HCT116 (cell line): ENCODE results near the gene RAP1GAP2. TPM values are rescaled to one million over a fixed set of nuclear protein-coding genes. Genes with fewer than 3 reads are reported as not detected.
"Not testable (repeated sequence)": the region's sequence is repeated elsewhere in the genome, so short reads cannot be mapped to it uniquely, and the experiment has no call there.

Experiments
- ATAC-seq: fragments of 200-7000 bp; cut with Tn5 transposase; 2 replicates; pipeline ENCODE4 v1.9.1; 2020; ENCODE audit warnings: mild to moderate bottlenecking, moderate library complexity
- BruUV-seq: library from RNA; stranded (reverse); fragments of 400-500 nt; replicated peaks from 2 replicates; lab custom pipeline; 2021; lab: Mats Ljungman, UMichigan
- CTCF ChIA-PET: fragments of 300-600 bp; sonication (Branson Sonifier 250); formaldehyde crosslinking; loops from one replicate; lab custom pipeline; 2021; ENCODE audit warnings: antibody characterized with exemption; lab: Charles Lee
- POLR2A ChIA-PET: fragments of 300-600, 350-600 bp; sonication (Branson Sonifier 250); formaldehyde crosslinking; loops from one replicate; lab custom pipeline; 2021; ENCODE audit warnings: antibody characterized with exemption; lab: Charles Lee
- RAD21 ChIA-PET, 2 experiments: fragments of 300-600 bp; sonication (Branson Sonifier 250); formaldehyde crosslinking; loops; one replicate each; lab custom pipeline; 2023; ENCODE audit warnings: low total read pairs in 2 of 2; ENCODE audit not compliant: uncharacterized antibody in 2 of 2, unreplicated experiment in 2 of 2, low non-redundant PET in 1 of 2; lab: Charles Lee
- DNase-seq: peaks from one replicate; pipeline ENCODE4 v3.0.0-alpha.2; 2010; ENCODE audit warnings: low read depth, low spot score
- H2AFZ ChIP-seq: fragments of 200-600 bp; shearing (Covaris generic), sonication (generic); 2 replicates; pipeline ENCODE4 v1.6.1; 2017; ENCODE audit warnings: low read depth, mixed run types, mixed read lengths, antibody characterized with exemption, low read length; ENCODE audit not compliant: poor library complexity, severe bottlenecking
- H3K27ac ChIP-seq: 2 replicates; pipeline ENCODE4 v1.5.1; 2012; ENCODE audit warnings: low read depth, low read length
- H3K27me3 ChIP-seq: fragments of 200-600 bp; sonication (generic); 2 replicates; pipeline ENCODE4 v1.6.1; 2016; ENCODE audit warnings: mixed run types, low read length, mixed read lengths; ENCODE audit not compliant: insufficient read depth
- H3K36me3 ChIP-seq, 2 experiments: fragments of 200-500 bp in 1 of 2; fragments of 200-600 bp in 1 of 2; sonication (Bioruptor generic) in 1 of 2; sonication (generic) in 1 of 2; 2 replicates each; pipeline versions ENCODE4 v1.5.1 to v1.6.1; 2014 to 2016; ENCODE audit warnings: low read length in 2 of 2, inconsistent platforms in 1 of 2, mixed read lengths in 1 of 2, mixed run types in 1 of 2; ENCODE audit not compliant: insufficient read depth in 2 of 2, control insufficient read depth in 1 of 2
- H3K4me1 ChIP-seq, 2 experiments: fragments of 200-600 bp in 1 of 2; sonication (generic) in 1 of 2; 2 replicates each; pipeline versions ENCODE4 v1.5.1 to v1.6.1; 2012 to 2017; ENCODE audit warnings: low read length in 2 of 2, inconsistent platforms in 1 of 2, mild to moderate bottlenecking in 1 of 2, mixed read lengths in 1 of 2, mixed run types in 1 of 2, moderate library complexity in 1 of 2; ENCODE audit not compliant: insufficient read depth in 2 of 2, control insufficient read depth in 1 of 2
- H3K4me2 ChIP-seq: fragments of 200-600 bp; sonication (generic); 2 replicates; pipeline ENCODE4 v1.6.1; 2017; ENCODE audit warnings: mixed run types, low read length, mixed read lengths
- H3K4me3 ChIP-seq, 2 experiments: fragments of 200-600 bp in 1 of 2; sonication (generic) in 1 of 2; replicated peaks in 1 of 2; 2 replicates each; pipeline ENCODE4 v1.5.1; 2011 to 2016; ENCODE audit warnings: low read length in 2 of 2, control low read depth in 1 of 2, low read depth in 1 of 2, mild to moderate bottlenecking in 1 of 2, mixed read lengths in 1 of 2, mixed run types in 1 of 2
- H3K79me2 ChIP-seq: fragments of 200-600 bp; sonication (generic); 2 replicates; pipeline ENCODE4 v1.6.1; 2017; ENCODE audit warnings: mild to moderate bottlenecking, mixed run types, low read length, moderate library complexity, mixed read lengths; ENCODE audit not compliant: insufficient read depth
- H3K9ac ChIP-seq: fragments of 200-600 bp; sonication (generic); 2 replicates; pipeline ENCODE4 v1.6.1; 2016; ENCODE audit warnings: low read length, mixed read lengths
- H3K9me2 ChIP-seq: fragments of 200-600 bp; sonication (generic), shearing (Covaris generic); 2 replicates; pipeline ENCODE4 v1.6.1; 2017; ENCODE audit warnings: mixed run types, mild to moderate bottlenecking, moderate library complexity; ENCODE audit not compliant: insufficient read depth
- H3K9me3 ChIP-seq, 2 experiments: fragments of 200-500 bp in 1 of 2; fragments of 200-600 bp in 1 of 2; sonication (Bioruptor generic) in 1 of 2; sonication (generic) in 1 of 2; 2 replicates each; pipeline ENCODE4 v1.6.1; 2014 to 2017; ENCODE audit warnings: low read length in 2 of 2, mixed read lengths in 2 of 2, inconsistent platforms in 1 of 2, low read depth in 1 of 2, mild to moderate bottlenecking in 1 of 2, mixed run types in 1 of 2, moderate library complexity in 1 of 2; ENCODE audit not compliant: control insufficient read depth in 1 of 2, insufficient read depth in 1 of 2
- H4K20me1 ChIP-seq: fragments of 200-600 bp; sonication (generic), shearing (Covaris generic); 2 replicates; pipeline ENCODE4 v1.6.1; 2017; ENCODE audit warnings: mixed run types, mild to moderate bottlenecking, moderate library complexity; ENCODE audit not compliant: insufficient read depth
- CTCF ChIP-seq, 3 experiments: fragments of 200-600 bp in 1 of 3; sonication (generic) in 1 of 3; IDR thresholded peaks in 2 of 3; conservative IDR thresholded peaks in 1 of 3; 2 replicates each; pipeline ENCODE4 v1.5.1; 2012 to 2017; ENCODE audit warnings: low read depth in 2 of 3, low read length in 2 of 3, antibody characterized with exemption in 1 of 3, borderline replicate concordance in 1 of 3, control low read depth in 1 of 3, mild to moderate bottlenecking in 1 of 3, mixed read lengths in 1 of 3, mixed run types in 1 of 3, moderate library complexity in 1 of 3; ENCODE audit not compliant: insufficient read depth in 1 of 3
- EZH2phosphoT487 ChIP-seq: fragments of 200-600 bp; IDR thresholded peaks from 2 replicates; pipeline ENCODE4 v1.6.1; 2018; ENCODE audit warnings: antibody characterized with exemption, borderline replicate concordance
- FOSL1 ChIP-seq: IDR thresholded peaks from 2 replicates; pipeline ENCODE4 v1.6.1; 2012; ENCODE audit warnings: low read depth
- SIN3A ChIP-seq: IDR thresholded peaks from 2 replicates; pipeline ENCODE4 v1.6.1; 2012; ENCODE audit warnings: low read depth
- SRF ChIP-seq: IDR thresholded peaks from 2 replicates; pipeline ENCODE4 v1.6.1; 2012; ENCODE audit warnings: low read depth
- ZBTB33 ChIP-seq: IDR thresholded peaks from 2 replicates; pipeline ENCODE4 v1.6.1; 2011; ENCODE audit warnings: mild to moderate bottlenecking, low read length, moderate library complexity; ENCODE audit not compliant: insufficient replicate concordance; ENCODE audit errors: extremely low read depth
- intact Hi-C: fragments of 100-400 bp; cut with micrococcal nuclease; formaldehyde crosslinking; loops from 2 replicates; pipeline ENCODE4 v1.10.0; 2022
- total RNA-seq: library from RNA; stranded (reverse); gene quantifications from one replicate; pipeline ENCODE4 v1.2.1, GENCODE V29; 2021; ENCODE audit not compliant: unreplicated experiment

The RAP1GAP2 gene
- total RNA-seq, 1 experiment from 2014 or later, result 54.6 TPM

- no peaks in the 10 kb centered on the region for H3K9me2 ChIP-seq
- H3K27ac ChIP-seq, result no peak overlapping the region
- H3K4me2 ChIP-seq, result 0 out of 2 replicates have a peak overlapping the region, but pooled peaks have one; percentile 9
- ATAC-seq (no peak), DNase-seq (no peak)
- ChIA-PET CTCF (no interaction called here), RAD21 (no interaction called here), POLR2A (no interaction called here)
- no peaks in the 10 kb centered on the region for H3K79me2 ChIP-seq
- H3K36me3 ChIP-seq, result no peaks in the 10 kb centered on the region
- no peaks in the 10 kb centered on the region for H3K9me3 ChIP-seq
- H4K20me1 ChIP-seq, result no peaks in the 10 kb centered on the region
- intact Hi-C loops, result no loop called here
- H3K4me1 ChIP-seq, result peaks cover 41 to 53% of the 10 kb centered on the region in 2 experiments
- no peak overlapping the region for H2AFZ ChIP-seq
- no peak overlapping the region for H3K9ac ChIP-seq
- H3K27me3 ChIP-seq, result no peaks in the 10 kb centered on the region
- no peak overlapping the region for H3K4me3 ChIP-seq
- no peak for TF ChIP-seq SIN3A
- TF ChIP-seq CTCF (IDR thresholded peaks at IDR 0.05 in 2 of 3, conservative IDR thresholded peaks at IDR 0.05 in 1 of 3; ENCODE audit: borderline replicate concordance in 1 of 3, insufficient read depth in 1 of 3, low read depth in 2 of 3, low read length in 2 of 3), result no peak
- TF ChIP-seq EZH2phosphoT487, result no peak
- TF ChIP-seq SRF, result no peak
- no peak for TF ChIP-seq FOSL1
- TF ChIP-seq ZBTB33, result no peak
- no TSS peak for BruUV-seq
These were observed 93.0 kb downstream of the RAP1GAP2 start for GRCh38 chr17:2889256-2889655.

GRCh38 chr17:2890778-2891177, 94.5 kb downstream of the RAP1GAP2 start:
- H3K27me3 ChIP-seq, ATAC-seq, H3K4me3 ChIP-seq, RAD21 ChIA-PET, H3K9ac ChIP-seq, H3K79me2 ChIP-seq, H2AFZ ChIP-seq, BruUV-seq, POLR2A ChIA-PET, CTCF ChIA-PET, H3K36me3 ChIP-seq, H4K20me1 ChIP-seq, H3K9me3 ChIP-seq, DNase-seq, H3K9me2 ChIP-seq, H3K27ac ChIP-seq: not testable (repeated sequence)
- H3K4me1 ChIP-seq, result peaks cover 47 to 61% of the 10 kb centered on the region in 2 experiments
- H3K4me2 ChIP-seq, result peak overlapping the region; percentile 36; the same call in 1 of the 2 replicates
- intact Hi-C loops, result loop anchor here (5.0 kb wide), 1 partner anchor 87 kb away; no protein-coding TSS in a partner anchor
